Ishikawa (cell line): ENCODE results near the gene MAGI2.

Experiments used
- CEBPB ChIP-seq: IDR thresholded peaks from 2 replicates; pipeline ENCODE4 v1.6.1; 2012
- CREB1 ChIP-seq: IDR thresholded peaks from 2 replicates; pipeline ENCODE4 v1.6.1; 2012; ENCODE audit warnings: low read depth
- EGR1 ChIP-seq: IDR thresholded peaks from 2 replicates; pipeline ENCODE4 v1.6.1; 2012
- EP300 ChIP-seq: IDR thresholded peaks from 2 replicates; pipeline ENCODE4 v1.6.1; 2012; ENCODE audit warnings: borderline replicate concordance
- FOXM1 ChIP-seq: IDR thresholded peaks from 2 replicates; pipeline ENCODE4 v1.6.1; 2012; ENCODE audit warnings: low read depth, borderline replicate concordance
- MAX ChIP-seq: IDR thresholded peaks from 2 replicates; pipeline ENCODE4 v1.6.1; 2012
- NFIC ChIP-seq: IDR thresholded peaks from 2 replicates; pipeline ENCODE4 v1.6.1; 2012
- RAD21 ChIP-seq: IDR thresholded peaks from 2 replicates; pipeline ENCODE4 v1.6.1; 2012; ENCODE audit warnings: low read depth
- REST ChIP-seq: IDR thresholded peaks from 2 replicates; pipeline ENCODE4 v1.6.1; 2012; ENCODE audit warnings: low read depth, mild to moderate bottlenecking
- TAF1 ChIP-seq: IDR thresholded peaks from 2 replicates; pipeline ENCODE4 v1.6.1; 2012; ENCODE audit warnings: low read depth, mild to moderate bottlenecking
- TCF12 ChIP-seq: IDR thresholded peaks from 2 replicates; pipeline ENCODE4 v1.6.1; 2012; ENCODE audit warnings: low read depth
- TEAD4 ChIP-seq: IDR thresholded peaks from 2 replicates; pipeline ENCODE4 v1.6.1; 2012
- USF1 ChIP-seq: IDR thresholded peaks from 2 replicates; pipeline ENCODE4 v1.6.1; 2012
- YY1 ChIP-seq: IDR thresholded peaks from 2 replicates; pipeline ENCODE4 v1.6.1; 2012; ENCODE audit warnings: low read depth
- ZBTB7A ChIP-seq: IDR thresholded peaks from 2 replicates; pipeline ENCODE4 v1.6.1; 2012; ENCODE audit warnings: low read depth

MAGI2 gene

GRCh38 chr7:79347351-79347750 lies 106.1 kb downstream of the MAGI2 start:
- TF ChIP-seq REST (no peak), EGR1 (no peak), NFIC (no peak), EP300 (no peak), MAX (no peak)

GRCh38 chr7:79341902-79342301 lies 111.6 kb downstream of the MAGI2 start:
- TF ChIP-seq FOXM1 (no peak), CEBPB (no peak), USF1 (no peak), EGR1 (no peak), EP300 (no peak), TCF12 (no peak), RAD21 (no peak), TEAD4 (no peak), YY1 (no peak), TAF1 (no peak), NFIC (no peak), REST (no peak), MAX (no peak)

GRCh38 chr7:79340212-79340611 lies 113.3 kb downstream of the MAGI2 start:
- TF ChIP-seq TCF12 (no peak), NFIC (no peak), YY1 (no peak), CREB1 (no peak), TEAD4 (no peak)

- no peak for TF ChIP-seq REST
- TF ChIP-seq ZBTB7A = no peak
- TF ChIP-seq TEAD4 = no peak
- no peak for TF ChIP-seq CREB1
- no peak for TF ChIP-seq FOXM1
- TF ChIP-seq RAD21 = no peak
- no peak for TF ChIP-seq TCF12
- TF ChIP-seq MAX = no peak
These were observed 114.1 kb downstream of the MAGI2 start for GRCh38 chr7:79339208-79339925.

- TF ChIP-seq CREB1 (no peak), TEAD4 (no peak), TAF1 (no peak), REST (no peak), USF1 (no peak), TCF12 (no peak), NFIC (no peak), ZBTB7A (no peak), EP300 (no peak), MAX (no peak), YY1 (no peak), EGR1 (no peak)
These were observed 115.8 kb downstream of the MAGI2 start for GRCh38 chr7:79337717-79338116.
